Middle frontal gyrus (tissue), 1 donor: Measurements from ENCODE around the gene ATP11A.

Experiments
- DNase-seq: peaks from one replicate; pipeline ENCODE4 v3.0.0-alpha.2; 2015; ENCODE audit warnings: low spot score; ENCODE audit errors: extremely low spot score

Gene ATP11A

GRCh38 chr13:112814905-112815585, 125.2 kb downstream of the ATP11A start:
- DNase-seq: no peak

- DNase-seq: no peak
These were observed 126.0 kb downstream of the ATP11A start for GRCh38 chr13:112815871-112816270.

- no peak for DNase-seq
These were observed 128.3 kb downstream of the ATP11A start for GRCh38 chr13:112818040-112818697.

GRCh38 chr13:112818698-112819045, 128.8 kb downstream of the ATP11A start:
- DNase-seq: no peak

GRCh38 chr13:112819111-112819510, 129.3 kb downstream of the ATP11A start:
- DNase-seq: no peak

GRCh38 chr13:112819816-112820215, 130.0 kb downstream of the ATP11A start:
- DNase-seq: no peak

GRCh38 chr13:112820318-112820717, 130.5 kb downstream of the ATP11A start:
- DNase-seq: no peak

GRCh38 chr13:112821340-112822055, 131.7 kb downstream of the ATP11A start:
- no peak for DNase-seq

GRCh38 chr13:112822851-112823250, 133.0 kb downstream of the ATP11A start:
- DNase-seq: no peak

- no peak for DNase-seq
These were observed 134.6 kb downstream of the ATP11A start for GRCh38 chr13:112824429-112824828.

- DNase-seq: no peak
These were observed 135.2 kb downstream of the ATP11A start for GRCh38 chr13:112825071-112825470.

- DNase-seq: no peak
These were observed 136.0 kb downstream of the ATP11A start for GRCh38 chr13:112825875-112826274.

GRCh38 chr13:112826565-112826964, 136.7 kb downstream of the ATP11A start:
- no peak for DNase-seq

GRCh38 chr13:112828082-112828699, 138.4 kb downstream of the ATP11A start:
- DNase-seq: no peak

- DNase-seq: no peak
These were observed 138.9 kb downstream of the ATP11A start for GRCh38 chr13:112828756-112829155.

GRCh38 chr13:112831196-112831595, 141.4 kb downstream of the ATP11A start:
- DNase-seq: no peak

- DNase-seq: no peak
These were observed 142.0 kb downstream of the ATP11A start for GRCh38 chr13:112831801-112832200.

- DNase-seq: no peak
These were observed 143.0 kb downstream of the ATP11A start for GRCh38 chr13:112832811-112833210.

GRCh38 chr13:112833551-112834257, 143.9 kb downstream of the ATP11A start:
- no peak for DNase-seq

GRCh38 chr13:112835344-112835743, 145.5 kb downstream of the ATP11A start:
- DNase-seq: no peak

GRCh38 chr13:112835796-112836195, 146.0 kb downstream of the ATP11A start:
- DNase-seq: no peak
